OCI-LY1 (cell line): ENCODE results near the gene DDOST.

ENCODE experiments used
- H2AFZ ChIP-seq: fragments of 200-600 bp; sonication (generic), shearing (Covaris generic); 2 replicates; pipeline ENCODE4 v1.6.0; 2014; ENCODE audit warnings: antibody characterized with exemption, mild to moderate bottlenecking, low read length
- H3F3A ChIP-seq: fragments of 200-600 bp; sonication (generic), shearing (Covaris generic); 2 replicates; pipeline ENCODE4 v1.6.0; 2014; ENCODE audit warnings: mild to moderate bottlenecking, antibody characterized with exemption, low read length, moderate library complexity; ENCODE audit not compliant: insufficient read depth
- H3K27ac ChIP-seq: fragments of 200-600 bp; sonication (generic); 2 replicates; pipeline ENCODE4 v1.5.1; 2014; ENCODE audit warnings: low read length, mixed run types, mild to moderate bottlenecking, low read depth; ENCODE audit not compliant: poor library complexity, severe bottlenecking
- H3K27me3 ChIP-seq: fragments of 200-600 bp; sonication (generic); 2 replicates; pipeline ENCODE4 v1.6.0; 2014; ENCODE audit warnings: antibody characterized with exemption, mild to moderate bottlenecking, low read length, moderate library complexity; ENCODE audit not compliant: insufficient read depth
- H3K36me3 ChIP-seq: fragments of 200-600 bp; sonication (generic); 2 replicates; pipeline ENCODE4 v1.6.1; 2014; ENCODE audit warnings: mild to moderate bottlenecking, antibody characterized with exemption, low read length, moderate library complexity, mixed read lengths; ENCODE audit not compliant: insufficient read depth
- H3K4me1 ChIP-seq: fragments of 200-600 bp; sonication (generic); 2 replicates; pipeline ENCODE4 v1.5.1; 2014; ENCODE audit warnings: mild to moderate bottlenecking, low read length, moderate library complexity; ENCODE audit not compliant: insufficient read depth, severe bottlenecking
- H3K4me2 ChIP-seq: fragments of 200-600 bp; sonication (generic), shearing (Covaris generic); 2 replicates; pipeline ENCODE4 v1.6.1; 2014; ENCODE audit warnings: low read length
- H3K4me3 ChIP-seq: fragments of 200-600 bp; sonication (generic); 2 replicates; pipeline ENCODE4 v1.5.1; 2014; ENCODE audit warnings: low read length, low read depth, mild to moderate bottlenecking, mixed read lengths; ENCODE audit not compliant: poor library complexity, severe bottlenecking
- H3K79me2 ChIP-seq: fragments of 200-600 bp; shearing (Covaris generic); 2 replicates; pipeline ENCODE4 v1.6.1; 2016; ENCODE audit warnings: mixed run types, low read length, mixed read lengths; ENCODE audit not compliant: insufficient read depth
- H3K9ac ChIP-seq: fragments of 200-600 bp; sonication (generic), shearing (Covaris generic); 2 replicates; pipeline ENCODE4 v1.6.1; 2014; ENCODE audit warnings: mild to moderate bottlenecking, low read length, mixed read lengths
- H3K9me2 ChIP-seq: fragments of 200-600 bp; sonication (generic), shearing (Covaris generic); 2 replicates; pipeline ENCODE4 v1.6.1; 2014; ENCODE audit warnings: low read depth, mild to moderate bottlenecking, low read length, mixed read lengths
- H3K9me3 ChIP-seq: fragments of 200-600 bp; shearing (Covaris generic); 2 replicates; pipeline ENCODE4 v1.6.1; 2014; ENCODE audit warnings: low read length, mixed read lengths
- H4K20me1 ChIP-seq: fragments of 200-600 bp; sonication (generic), shearing (Covaris generic); 2 replicates; pipeline ENCODE4 v1.6.0; 2016; ENCODE audit warnings: mild to moderate bottlenecking, low read length; ENCODE audit not compliant: insufficient read depth
- EZH2 ChIP-seq: fragments of 200-600 bp; sonication (generic), shearing (Covaris generic); IDR thresholded peaks from 2 replicates; pipeline ENCODE4 v1.8.0; 2017; ENCODE audit warnings: borderline replicate concordance, mixed run types, mild to moderate bottlenecking, antibody characterized with exemption, low read length, moderate library complexity, mixed read lengths
- TF ChIP-seq, protein P1 (sequence below): fragments of 200-600 bp; sonication (generic), shearing (Covaris generic); IDR thresholded peaks from 2 replicates; pipeline ENCODE4 v1.5.1; 2017; ENCODE audit warnings: mild to moderate bottlenecking, antibody characterized with exemption, low read length, moderate library complexity, mixed read lengths

The DDOST gene

DNA sequence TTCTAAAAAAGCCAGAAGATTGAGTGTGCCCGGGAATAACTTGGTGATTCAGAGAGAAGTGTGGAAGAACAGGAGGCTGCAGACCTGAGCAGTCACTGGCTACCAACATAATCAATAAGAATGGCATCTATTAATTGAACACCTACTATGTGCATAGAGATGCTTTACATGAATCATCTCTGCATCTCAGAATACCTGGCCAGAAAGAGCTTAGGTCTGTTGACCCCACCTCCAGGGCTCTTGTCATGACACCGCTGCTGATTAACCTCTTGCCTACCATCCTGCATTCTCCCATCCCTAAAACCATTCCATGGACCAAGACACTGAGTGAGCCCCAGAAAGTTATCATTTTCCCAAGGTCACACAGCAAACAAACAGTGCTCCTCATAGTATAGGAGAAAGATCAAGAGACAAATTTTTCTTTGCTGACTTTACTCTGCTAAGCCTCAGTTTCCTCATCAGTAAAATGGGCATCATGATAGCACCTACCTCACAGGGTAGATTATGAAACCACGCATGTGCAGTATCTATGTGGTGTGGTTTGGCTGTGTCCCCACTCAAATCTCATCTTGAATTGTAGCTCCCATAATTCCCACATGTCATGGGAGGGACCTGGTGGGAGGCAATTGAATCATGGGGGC is 44.2 kb downstream of the DDOST start:
- no peak overlapping the region for H2AFZ ChIP-seq
- TF ChIP-seq, protein P1, sequence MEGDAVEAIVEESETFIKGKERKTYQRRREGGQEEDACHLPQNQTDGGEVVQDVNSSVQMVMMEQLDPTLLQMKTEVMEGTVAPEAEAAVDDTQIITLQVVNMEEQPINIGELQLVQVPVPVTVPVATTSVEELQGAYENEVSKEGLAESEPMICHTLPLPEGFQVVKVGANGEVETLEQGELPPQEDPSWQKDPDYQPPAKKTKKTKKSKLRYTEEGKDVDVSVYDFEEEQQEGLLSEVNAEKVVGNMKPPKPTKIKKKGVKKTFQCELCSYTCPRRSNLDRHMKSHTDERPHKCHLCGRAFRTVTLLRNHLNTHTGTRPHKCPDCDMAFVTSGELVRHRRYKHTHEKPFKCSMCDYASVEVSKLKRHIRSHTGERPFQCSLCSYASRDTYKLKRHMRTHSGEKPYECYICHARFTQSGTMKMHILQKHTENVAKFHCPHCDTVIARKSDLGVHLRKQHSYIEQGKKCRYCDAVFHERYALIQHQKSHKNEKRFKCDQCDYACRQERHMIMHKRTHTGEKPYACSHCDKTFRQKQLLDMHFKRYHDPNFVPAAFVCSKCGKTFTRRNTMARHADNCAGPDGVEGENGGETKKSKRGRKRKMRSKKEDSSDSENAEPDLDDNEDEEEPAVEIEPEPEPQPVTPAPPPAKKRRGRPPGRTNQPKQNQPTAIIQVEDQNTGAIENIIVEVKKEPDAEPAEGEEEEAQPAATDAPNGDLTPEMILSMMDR, result no peak
- TF ChIP-seq EZH2, result no peak
- H3K27ac ChIP-seq, result no peak overlapping the region
- no peaks in the 10 kb centered on the region for H3K4me1 ChIP-seq
- peaks cover 7% of the 10 kb centered on the region; the same call in 1 of the 2 replicates for H3K27me3 ChIP-seq
- no peaks in the 10 kb centered on the region for H3K79me2 ChIP-seq
- no peak overlapping the region for H3K4me3 ChIP-seq
- no peaks in the 10 kb centered on the region for H4K20me1 ChIP-seq
- no peak overlapping the region for H3K9ac ChIP-seq
- H3K9me3 ChIP-seq, result no peaks in the 10 kb centered on the region
- H3K36me3 ChIP-seq, result no peaks in the 10 kb centered on the region
- H3K9me2 ChIP-seq, result no peaks in the 10 kb centered on the region
- H3F3A ChIP-seq, result no peaks in the 10 kb centered on the region
- no peak overlapping the region for H3K4me2 ChIP-seq

DNA sequence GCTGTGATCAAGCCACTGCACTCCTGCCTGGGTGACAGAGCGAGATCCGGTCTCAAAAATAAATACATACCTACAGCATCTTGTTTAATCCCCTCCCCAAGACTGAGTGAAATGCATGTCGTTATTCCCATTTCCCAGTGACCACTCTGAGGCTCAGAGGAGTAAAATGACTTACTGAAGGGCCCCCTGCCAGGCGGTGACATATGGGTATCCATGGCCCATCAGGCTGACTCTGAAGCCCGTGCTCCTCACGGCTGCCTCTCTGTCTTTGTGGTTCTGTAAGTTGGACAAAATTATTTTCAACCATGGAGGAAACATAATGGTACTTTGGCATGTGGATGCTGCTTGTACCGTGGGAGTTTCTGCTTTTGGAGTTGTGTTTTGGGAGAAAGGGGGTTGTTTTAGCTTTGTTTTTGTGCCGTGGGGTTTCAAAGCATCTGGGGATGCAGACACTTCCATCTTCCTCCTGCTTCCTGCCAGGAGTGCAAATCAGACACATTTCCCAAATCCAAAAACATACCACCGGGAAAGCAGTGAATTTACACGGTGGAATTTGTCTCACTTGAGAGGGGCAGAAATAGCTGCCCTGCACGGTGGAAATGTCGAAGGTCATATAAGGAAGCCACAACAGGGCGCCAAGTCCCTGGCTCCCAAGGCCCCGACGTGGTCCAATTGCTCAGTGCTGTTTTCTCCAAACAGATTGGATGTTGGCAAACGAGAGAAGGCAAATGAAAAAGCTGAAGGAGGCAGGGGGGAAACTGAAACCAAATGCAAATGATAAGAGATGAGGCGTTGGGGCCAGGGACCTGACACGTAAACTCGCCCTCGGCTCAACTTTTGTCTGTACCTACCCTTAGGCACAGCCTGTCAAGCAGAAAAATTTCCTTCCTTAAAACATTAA is 45.0 kb downstream of the DDOST start:
- H3K4me2 ChIP-seq, result no peak overlapping the region
- H3F3A ChIP-seq, result no peaks in the 10 kb centered on the region
- H3K9me3 ChIP-seq, result no peaks in the 10 kb centered on the region
- H3K36me3 ChIP-seq, result no peaks in the 10 kb centered on the region
- peaks cover 7% of the 10 kb centered on the region; the same call in 1 of the 2 replicates for H3K27me3 ChIP-seq
- TF ChIP-seq, protein P1, result no peak
- TF ChIP-seq EZH2, result no peak
- no peaks in the 10 kb centered on the region for H3K79me2 ChIP-seq
- H3K27ac ChIP-seq, result no peak overlapping the region
- H3K4me1 ChIP-seq, result no peaks in the 10 kb centered on the region
- H3K4me3 ChIP-seq, result no peak overlapping the region
- no peak overlapping the region for H2AFZ ChIP-seq
- no peaks in the 10 kb centered on the region for H3K9me2 ChIP-seq
- H3K9ac ChIP-seq, result no peak overlapping the region
- no peaks in the 10 kb centered on the region for H4K20me1 ChIP-seq

DNA sequence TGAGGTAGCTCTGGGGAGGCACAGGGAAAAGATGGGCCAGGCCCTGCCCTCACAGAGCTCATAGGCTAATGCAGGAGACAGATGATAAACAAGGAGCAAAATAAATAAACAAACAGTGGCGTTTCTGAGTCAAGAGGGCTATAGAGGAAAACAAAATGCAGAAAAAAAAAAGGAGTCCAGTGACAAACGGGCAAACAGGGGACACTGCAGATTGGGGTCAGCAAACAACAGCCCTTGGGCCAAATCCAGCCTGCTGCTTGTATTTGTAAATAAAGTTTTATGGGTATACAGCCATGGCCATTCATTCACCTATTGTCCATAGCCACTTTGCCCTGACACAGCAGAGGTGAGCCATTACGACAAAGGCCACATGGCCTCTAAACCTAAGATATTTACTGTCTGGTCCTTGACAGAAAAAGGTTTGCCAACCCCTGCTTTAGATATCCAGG is 47.0 kb downstream of the DDOST start:
- Histone ChIP-seq H4K20me1 (no peaks in the 10 kb centered on the region), H3K4me1 (no peaks in the 10 kb centered on the region), H3K9me3 (no peaks in the 10 kb centered on the region), H3K9me2 (no peaks in the 10 kb centered on the region), H3K27me3 (peaks cover 7% of the 10 kb centered on the region), H3F3A (no peaks in the 10 kb centered on the region), H3K36me3 (no peaks in the 10 kb centered on the region), H3K4me2 (no peak overlapping the region), H3K79me2 (no peaks in the 10 kb centered on the region), H3K9ac (no peak overlapping the region), H2AFZ (no peak overlapping the region), H3K27ac (no peak overlapping the region), H3K4me3 (no peak overlapping the region)
- TF ChIP-seq, protein P1, result no peak
- no peak for TF ChIP-seq EZH2
